ENCODE data around the gene SLC25A13.

DNA sequence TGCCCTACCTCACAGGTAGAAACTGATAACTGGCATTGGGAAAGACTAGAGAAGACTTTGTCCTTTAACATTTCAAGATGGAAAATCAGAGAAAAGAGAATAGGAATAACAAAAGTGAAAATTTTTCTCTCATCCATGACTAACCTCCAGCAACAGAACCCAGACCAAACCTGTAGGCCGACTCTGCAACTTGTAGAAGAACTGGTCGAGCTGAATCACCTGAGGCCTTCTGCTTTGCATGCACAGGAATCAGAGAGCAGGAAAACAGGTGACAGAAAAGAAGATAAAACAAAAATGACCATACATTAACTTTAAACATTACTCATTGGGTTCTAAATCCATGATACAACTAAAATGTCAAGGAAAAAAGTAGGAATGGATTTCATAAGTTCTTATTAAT is 137.1 kb downstream of the SLC25A13 start:
- TF ChIP-seq, protein P1, sequence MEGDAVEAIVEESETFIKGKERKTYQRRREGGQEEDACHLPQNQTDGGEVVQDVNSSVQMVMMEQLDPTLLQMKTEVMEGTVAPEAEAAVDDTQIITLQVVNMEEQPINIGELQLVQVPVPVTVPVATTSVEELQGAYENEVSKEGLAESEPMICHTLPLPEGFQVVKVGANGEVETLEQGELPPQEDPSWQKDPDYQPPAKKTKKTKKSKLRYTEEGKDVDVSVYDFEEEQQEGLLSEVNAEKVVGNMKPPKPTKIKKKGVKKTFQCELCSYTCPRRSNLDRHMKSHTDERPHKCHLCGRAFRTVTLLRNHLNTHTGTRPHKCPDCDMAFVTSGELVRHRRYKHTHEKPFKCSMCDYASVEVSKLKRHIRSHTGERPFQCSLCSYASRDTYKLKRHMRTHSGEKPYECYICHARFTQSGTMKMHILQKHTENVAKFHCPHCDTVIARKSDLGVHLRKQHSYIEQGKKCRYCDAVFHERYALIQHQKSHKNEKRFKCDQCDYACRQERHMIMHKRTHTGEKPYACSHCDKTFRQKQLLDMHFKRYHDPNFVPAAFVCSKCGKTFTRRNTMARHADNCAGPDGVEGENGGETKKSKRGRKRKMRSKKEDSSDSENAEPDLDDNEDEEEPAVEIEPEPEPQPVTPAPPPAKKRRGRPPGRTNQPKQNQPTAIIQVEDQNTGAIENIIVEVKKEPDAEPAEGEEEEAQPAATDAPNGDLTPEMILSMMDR (IDR thresholded peaks at IDR 0.05) = no peak
- no peak for TF ChIP-seq POLR2A (IDR thresholded peaks at IDR 0.05)
